ENCODE results near the gene ZNF133. TPM values are rescaled to one million over a fixed set of nuclear protein-coding genes. Genes with fewer than 3 reads are reported as not detected.
A peak's percentile ranks its signal among the peaks of the same experiment; 100 is the strongest.
"Not testable (repeated sequence)": the region's sequence is repeated elsewhere in the genome, so short reads cannot be mapped to it uniquely, and the experiment has no call there.

Gene ZNF133
- total and polyA plus RNA-seq, 2 experiments from 2014 or later: 9.4 to 15.1 TPM

- H3K9me3 Mint-ChIP-seq; H3K4me1 ChIP-seq (ENCODE audit: insufficient read depth); H3K36me3 ChIP-seq (ENCODE audit: insufficient read depth); DNase-seq (ENCODE audit: low spot score); H3K4me1 Mint-ChIP-seq; ATAC-seq; H3K36me3 Mint-ChIP-seq (ENCODE audit: low read depth); H3K4me2 ChIP-seq; H3K4me3 ChIP-seq; H3K27me3 ChIP-seq (ENCODE audit: insufficient read depth); H3F3A ChIP-seq (replicated peaks; ENCODE audit: low read depth); H3K27me3 Mint-ChIP-seq (ENCODE audit: insufficient read depth, low read depth, poor library complexity); H3K27ac Mint-ChIP-seq; H3K27ac ChIP-seq (ENCODE audit: low read depth); H3K9me2 ChIP-seq (ENCODE audit: insufficient read depth); H3K79me2 ChIP-seq (replicated peaks; ENCODE audit: insufficient read depth); H4K20me1 ChIP-seq (replicated peaks; ENCODE audit: insufficient read depth); H3K4me3 Mint-ChIP-seq: not testable (repeated sequence)
- H2AFZ ChIP-seq: peak overlapping the region; percentile 97; the same call in 1 of the 2 replicates
- peak in 1 of 2 experiments; percentile 24; a peak in 1 of 4 replicates for TF ChIP-seq CTCF (conservative IDR thresholded peaks at IDR 0.05; ENCODE audit: low read depth in 2 of 2)
Measured at GRCh38 chr20:18275960-18276359, 12.4 kb upstream of the ZNF133 start.

- Mint-ChIP-seq H3K36me3 (ENCODE audit: low read depth) (no peaks in the 10 kb centered on the region), H3K27ac (no peak overlapping the region), H3K9me3 (no peaks in the 10 kb centered on the region), H3K4me1 (no peaks in the 10 kb centered on the region; the same call in 2 of the 3 replicates), H3K27me3 (ENCODE audit: insufficient read depth, low read depth, poor library complexity) (no peaks in the 10 kb centered on the region), H3K4me3 (no peak overlapping the region)
- Histone ChIP-seq H3K27ac (ENCODE audit: low read depth) (no peak overlapping the region), H3F3A (replicated peaks; ENCODE audit: low read depth) (no peaks in the 10 kb centered on the region), H3K36me3 (ENCODE audit: insufficient read depth) (no peaks in the 10 kb centered on the region), H4K20me1 (replicated peaks; ENCODE audit: insufficient read depth) (no peaks in the 10 kb centered on the region), H3K79me2 (replicated peaks; ENCODE audit: insufficient read depth) (no peaks in the 10 kb centered on the region), H2AFZ (peak overlapping the region; percentile 85; the same call in 1 of the 2 replicates), H3K4me1 (ENCODE audit: insufficient read depth) (no peaks in the 10 kb centered on the region), H3K9me2 (ENCODE audit: insufficient read depth) (no peaks in the 10 kb centered on the region), H3K4me2 (no peak overlapping the region), H3K4me3 (no peak overlapping the region), H3K27me3 (ENCODE audit: insufficient read depth) (no peaks in the 10 kb centered on the region)
- TF ChIP-seq CTCF (conservative IDR thresholded peaks at IDR 0.05; ENCODE audit: low read depth in 2 of 2) (peak; percentile 96), JUNB (IDR thresholded peaks at IDR 0.05; ENCODE audit: unreplicated experiment) (no peak)
- DNase-seq (ENCODE audit: low spot score) (peak; percentile 93), ATAC-seq (peak; percentile 98)
Measured at GRCh38 chr20:18276821-18277220, 11.5 kb upstream of the ZNF133 start.

GRCh38 chr20:18279242-18279641 lies 9.1 kb upstream of the ZNF133 start:
- no peaks in the 10 kb centered on the region for H4K20me1 ChIP-seq (replicated peaks; ENCODE audit: insufficient read depth)
- no peak overlapping the region for H3K4me3 Mint-ChIP-seq
- no peak overlapping the region for H3K4me3 ChIP-seq
- no peak for ATAC-seq
- H3F3A ChIP-seq (replicated peaks; ENCODE audit: low read depth): no peaks in the 10 kb centered on the region
- peaks cover 3% of the 10 kb centered on the region; the same call in 1 of the 3 replicates for H3K9me3 Mint-ChIP-seq
- H3K9me2 ChIP-seq (ENCODE audit: insufficient read depth): no peaks in the 10 kb centered on the region
- no peaks in the 10 kb centered on the region for H3K4me1 ChIP-seq (ENCODE audit: insufficient read depth)
- H3K27ac ChIP-seq (ENCODE audit: low read depth): no peak overlapping the region
- DNase-seq (ENCODE audit: low spot score): no peak
- no peaks in the 10 kb centered on the region for H3K36me3 ChIP-seq (ENCODE audit: insufficient read depth)
- H3K4me2 ChIP-seq: no peak overlapping the region
- H3K36me3 Mint-ChIP-seq (ENCODE audit: low read depth): no peaks in the 10 kb centered on the region
- no peaks in the 10 kb centered on the region for H3K27me3 Mint-ChIP-seq (ENCODE audit: insufficient read depth, low read depth, poor library complexity)
- H3K4me1 Mint-ChIP-seq: no peaks in the 10 kb centered on the region
- H3K79me2 ChIP-seq (replicated peaks; ENCODE audit: insufficient read depth): no peaks in the 10 kb centered on the region
- H2AFZ ChIP-seq: no peak overlapping the region
- no peak overlapping the region for H3K27ac Mint-ChIP-seq
- no peaks in the 10 kb centered on the region for H3K27me3 ChIP-seq (ENCODE audit: insufficient read depth)
- TF ChIP-seq ETS1 (IDR thresholded peaks at IDR 0.05) (no peak), NANOG (IDR thresholded peaks at IDR 0.05; ENCODE audit: borderline replicate concordance) (no peak), EZH2 (IDR thresholded peaks at IDR 0.05; ENCODE audit: low read depth, unreplicated experiment) (no peak), REST (IDR thresholded peaks at IDR 0.05; ENCODE audit: unreplicated experiment) (no peak), ZNF331 (CRISPR knock-in tag; IDR thresholded peaks at IDR 0.05; ENCODE audit: low read depth) (no peak), ZNF114 (CRISPR knock-in tag; IDR thresholded peaks at IDR 0.05) (no peak), POLR2AphosphoS5 (IDR thresholded peaks at IDR 0.05; ENCODE audit: low read depth) (no peak), STAT1 (IDR thresholded peaks at IDR 0.05; ENCODE audit: unreplicated experiment) (no peak), EZH2phosphoT487 (IDR thresholded peaks at IDR 0.05; ENCODE audit: unreplicated experiment) (no peak)

Measured in GM23338 (cell line).